DOHH2 (cell line): Measurements from ENCODE around the gene CYP1A2.

Source experiments
- H3F3A ChIP-seq: fragments of 200-600 bp; sonication (generic), shearing (Covaris generic); 2 replicates; pipeline ENCODE4 v1.6.0; 2016; ENCODE audit warnings: antibody characterized with exemption, mild to moderate bottlenecking; ENCODE audit not compliant: control insufficient read depth, insufficient read depth
- H3K27ac ChIP-seq: fragments of 200-600 bp; sonication (generic); 2 replicates; pipeline ENCODE4 v1.5.1; 2014; ENCODE audit warnings: low read depth, mild to moderate bottlenecking, low read length, moderate library complexity
- H3K27me3 ChIP-seq: fragments of 200-600 bp; sonication (generic); 2 replicates; pipeline ENCODE4 v1.6.1; 2014; ENCODE audit warnings: mild to moderate bottlenecking, low read length, mixed read lengths; ENCODE audit not compliant: control insufficient read depth
- H3K36me3 ChIP-seq: fragments of 200-600 bp; sonication (generic); 2 replicates; pipeline ENCODE4 v1.6.1; 2014; ENCODE audit warnings: mild to moderate bottlenecking, low read length, moderate library complexity, mixed read lengths; ENCODE audit not compliant: control insufficient read depth
- H3K4me1 ChIP-seq: fragments of 200-600 bp; sonication (generic); 2 replicates; pipeline ENCODE4 v1.6.1; 2014; ENCODE audit warnings: mild to moderate bottlenecking, low read length, mixed read lengths; ENCODE audit not compliant: control insufficient read depth
- H3K4me2 ChIP-seq: fragments of 200-600 bp; sonication (generic); 2 replicates; pipeline ENCODE4 v1.6.0; 2014; ENCODE audit warnings: mild to moderate bottlenecking, low read length, moderate library complexity
- H3K4me3 ChIP-seq: fragments of 200-600 bp; sonication (generic); 2 replicates; pipeline ENCODE4 v1.5.1; 2014; ENCODE audit warnings: mild to moderate bottlenecking, low read length, mixed read lengths
- H3K79me2 ChIP-seq: fragments of 200-600 bp; sonication (generic); 2 replicates; pipeline ENCODE4 v1.6.1; 2014; ENCODE audit warnings: mild to moderate bottlenecking, low read length, mixed read lengths; ENCODE audit not compliant: control insufficient read depth
- H3K9me2 ChIP-seq: fragments of 200-600 bp; sonication (generic); replicated peaks from 2 replicates; pipeline ENCODE4 v1.6.1; 2014; ENCODE audit warnings: mild to moderate bottlenecking, low read length, mixed read lengths; ENCODE audit not compliant: control insufficient read depth
- H3K9me3 ChIP-seq: fragments of 200-600 bp; sonication (generic); 2 replicates; pipeline ENCODE4 v1.6.1; 2014; ENCODE audit warnings: antibody characterized with exemption, low read length, mixed read lengths; ENCODE audit not compliant: control insufficient read depth, insufficient read depth
- H4K20me1 ChIP-seq: fragments of 200-600 bp; sonication (generic); 2 replicates; pipeline ENCODE4 v1.6.0; 2014; ENCODE audit warnings: low read depth, mild to moderate bottlenecking, antibody characterized with exemption, low read length, moderate library complexity; ENCODE audit not compliant: control insufficient read depth, insufficient read depth
- EZH2phosphoT487 ChIP-seq: fragments of 200-600 bp; sonication (generic); IDR thresholded peaks from 2 replicates; pipeline ENCODE4 v1.6.1; 2017; ENCODE audit warnings: borderline replicate concordance, mild to moderate bottlenecking, antibody characterized with exemption, low read length, moderate library complexity, mixed read lengths
- TF ChIP-seq, protein P1 (sequence below): fragments of 200-600 bp; sonication (generic); IDR thresholded peaks from one replicate; pipeline ENCODE4 v1.5.1; 2014; ENCODE audit warnings: antibody characterized with exemption, mild to moderate bottlenecking, low read depth, low read length; ENCODE audit not compliant: poor library complexity, severe bottlenecking

Gene CYP1A2

DNA sequence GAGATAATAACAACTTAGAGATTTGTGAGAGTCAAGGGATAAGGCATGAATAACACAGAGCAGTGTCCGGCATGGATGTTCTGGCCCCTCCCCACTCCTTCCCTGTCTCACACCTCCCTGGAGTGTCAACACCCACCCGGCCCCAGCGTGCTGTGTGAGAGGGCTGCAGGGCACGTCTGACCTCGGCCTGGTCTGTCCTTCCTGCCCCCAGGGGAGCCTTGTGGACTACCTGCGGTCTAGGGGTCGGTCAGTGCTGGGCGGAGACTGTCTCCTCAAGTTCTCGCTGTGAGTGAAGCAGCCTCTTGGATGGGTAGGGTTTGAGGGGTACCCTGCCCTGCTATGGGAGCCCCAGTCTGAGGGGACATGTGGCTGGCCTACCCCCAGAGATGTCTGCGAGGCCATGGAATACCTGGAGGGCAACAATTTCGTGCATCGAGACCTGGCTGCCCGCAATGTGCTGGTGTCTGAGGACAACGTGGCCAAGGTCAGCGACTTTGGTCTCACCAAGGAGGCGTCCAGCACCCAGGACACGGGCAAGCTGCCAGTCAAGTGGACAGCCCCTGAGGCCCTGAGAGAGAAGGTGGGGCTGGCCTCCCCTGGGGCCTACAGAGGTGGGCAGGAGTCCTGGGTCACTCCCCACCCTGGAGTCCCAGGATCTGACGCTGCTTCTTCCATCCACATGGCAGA is 52.8 kb downstream of the CYP1A2 start:
- Histone ChIP-seq H3F3A (peaks cover 23% of the 10 kb centered on the region), H3K9me3 (no peaks in the 10 kb centered on the region), H3K4me3 (no peak overlapping the region), H3K9me2 (no peaks in the 10 kb centered on the region), H3K27ac (no peak overlapping the region), H4K20me1 (peaks cover 34% of the 10 kb centered on the region), H3K27me3 (no peaks in the 10 kb centered on the region), H3K79me2 (peaks cover 31% of the 10 kb centered on the region), H3K36me3 (peaks cover 77% of the 10 kb centered on the region), H3K4me2 (no peak overlapping the region), H3K4me1 (peaks cover 40% of the 10 kb centered on the region)
- TF ChIP-seq, protein P1, sequence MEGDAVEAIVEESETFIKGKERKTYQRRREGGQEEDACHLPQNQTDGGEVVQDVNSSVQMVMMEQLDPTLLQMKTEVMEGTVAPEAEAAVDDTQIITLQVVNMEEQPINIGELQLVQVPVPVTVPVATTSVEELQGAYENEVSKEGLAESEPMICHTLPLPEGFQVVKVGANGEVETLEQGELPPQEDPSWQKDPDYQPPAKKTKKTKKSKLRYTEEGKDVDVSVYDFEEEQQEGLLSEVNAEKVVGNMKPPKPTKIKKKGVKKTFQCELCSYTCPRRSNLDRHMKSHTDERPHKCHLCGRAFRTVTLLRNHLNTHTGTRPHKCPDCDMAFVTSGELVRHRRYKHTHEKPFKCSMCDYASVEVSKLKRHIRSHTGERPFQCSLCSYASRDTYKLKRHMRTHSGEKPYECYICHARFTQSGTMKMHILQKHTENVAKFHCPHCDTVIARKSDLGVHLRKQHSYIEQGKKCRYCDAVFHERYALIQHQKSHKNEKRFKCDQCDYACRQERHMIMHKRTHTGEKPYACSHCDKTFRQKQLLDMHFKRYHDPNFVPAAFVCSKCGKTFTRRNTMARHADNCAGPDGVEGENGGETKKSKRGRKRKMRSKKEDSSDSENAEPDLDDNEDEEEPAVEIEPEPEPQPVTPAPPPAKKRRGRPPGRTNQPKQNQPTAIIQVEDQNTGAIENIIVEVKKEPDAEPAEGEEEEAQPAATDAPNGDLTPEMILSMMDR = no peak
- TF ChIP-seq EZH2phosphoT487 = no peak

DNA sequence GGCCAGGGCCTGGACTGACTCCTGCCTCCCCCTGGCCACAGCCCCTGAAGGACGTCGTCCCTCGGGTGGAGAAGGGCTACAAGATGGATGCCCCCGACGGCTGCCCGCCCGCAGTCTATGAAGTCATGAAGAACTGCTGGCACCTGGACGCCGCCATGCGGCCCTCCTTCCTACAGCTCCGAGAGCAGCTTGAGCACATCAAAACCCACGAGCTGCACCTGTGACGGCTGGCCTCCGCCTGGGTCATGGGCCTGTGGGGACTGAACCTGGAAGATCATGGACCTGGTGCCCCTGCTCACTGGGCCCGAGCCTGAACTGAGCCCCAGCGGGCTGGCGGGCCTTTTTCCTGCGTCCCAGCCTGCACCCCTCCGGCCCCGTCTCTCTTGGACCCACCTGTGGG is 53.6 kb downstream of the CYP1A2 start:
- Histone ChIP-seq H3K9me2 (no peaks in the 10 kb centered on the region), H3K79me2 (peaks cover 23% of the 10 kb centered on the region), H3K27me3 (no peaks in the 10 kb centered on the region), H4K20me1 (peaks cover 34% of the 10 kb centered on the region), H3K4me1 (peaks cover 33% of the 10 kb centered on the region), H3K9me3 (no peaks in the 10 kb centered on the region), H3K36me3 (peaks cover 77% of the 10 kb centered on the region), H3K4me2 (no peak overlapping the region), H3F3A (peaks cover 26% of the 10 kb centered on the region), H3K4me3 (no peak overlapping the region), H3K27ac (no peak overlapping the region)
- no peak for TF ChIP-seq EZH2phosphoT487
- TF ChIP-seq, protein P1 = no peak

DNA sequence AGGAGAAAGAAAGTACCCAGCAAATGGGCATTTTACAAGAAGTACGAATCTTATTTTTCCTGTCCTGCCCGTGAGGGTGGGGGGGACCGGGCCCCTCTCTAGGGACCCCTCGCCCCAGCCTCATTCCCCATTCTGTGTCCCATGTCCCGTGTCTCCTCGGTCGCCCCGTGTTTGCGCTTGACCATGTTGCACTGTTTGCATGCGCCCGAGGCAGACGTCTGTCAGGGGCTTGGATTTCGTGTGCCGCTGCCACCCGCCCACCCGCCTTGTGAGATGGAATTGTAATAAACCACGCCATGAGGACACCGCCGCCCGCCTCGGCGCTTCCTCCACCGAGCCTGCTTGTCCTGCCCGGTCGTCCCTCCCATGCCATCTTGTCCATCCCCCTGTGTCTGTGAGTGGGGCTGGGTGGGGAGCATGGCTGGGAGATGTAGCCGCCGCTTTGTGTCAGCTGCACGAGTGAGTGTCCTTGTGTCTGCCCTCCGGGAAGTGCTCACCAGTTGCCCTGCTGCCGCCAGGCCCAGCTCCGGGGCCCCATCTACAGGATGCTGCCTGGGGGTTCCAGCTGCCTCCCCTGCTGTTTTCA is 54.3 kb downstream of the CYP1A2 start:
- Histone ChIP-seq H3K27me3 (no peaks in the 10 kb centered on the region), H3K27ac (no peak overlapping the region), H3K4me1 (peaks cover 27% of the 10 kb centered on the region), H3K79me2 (peaks cover 16% of the 10 kb centered on the region), H3K4me2 (no peak overlapping the region), H3K9me3 (no peaks in the 10 kb centered on the region), H3K36me3 (peaks cover 71% of the 10 kb centered on the region), H3K9me2 (no peaks in the 10 kb centered on the region), H3K4me3 (no peak overlapping the region), H4K20me1 (peaks cover 34% of the 10 kb centered on the region), H3F3A (peaks cover 28% of the 10 kb centered on the region)
- no peak for TF ChIP-seq EZH2phosphoT487
- TF ChIP-seq, protein P1 = no peak
